GM20431 (cell line): Measurements from ENCODE around the gene CHST11.

Experiments used
- in situ Hi-C: fragments of 300-500 bp; cut with MseI, MboI; formaldehyde crosslinking; loops from one replicate; pipeline ENCODE4 v1.15.0; 2020; ENCODE audit warnings: low sequenced_read_pairs; ENCODE audit not compliant: unreplicated experiment

The CHST11 gene

GRCh38 chr12:104494793-104495158 is 38.0 kb downstream of the CHST11 start:
- in situ Hi-C loops = no loop called here

- in situ Hi-C loops = no loop called here
These were observed 39.0 kb downstream of the CHST11 start for GRCh38 chr12:104495786-104496185.

- in situ Hi-C loops = no loop called here
These were observed 39.6 kb downstream of the CHST11 start for GRCh38 chr12:104496336-104496735.

DNA sequence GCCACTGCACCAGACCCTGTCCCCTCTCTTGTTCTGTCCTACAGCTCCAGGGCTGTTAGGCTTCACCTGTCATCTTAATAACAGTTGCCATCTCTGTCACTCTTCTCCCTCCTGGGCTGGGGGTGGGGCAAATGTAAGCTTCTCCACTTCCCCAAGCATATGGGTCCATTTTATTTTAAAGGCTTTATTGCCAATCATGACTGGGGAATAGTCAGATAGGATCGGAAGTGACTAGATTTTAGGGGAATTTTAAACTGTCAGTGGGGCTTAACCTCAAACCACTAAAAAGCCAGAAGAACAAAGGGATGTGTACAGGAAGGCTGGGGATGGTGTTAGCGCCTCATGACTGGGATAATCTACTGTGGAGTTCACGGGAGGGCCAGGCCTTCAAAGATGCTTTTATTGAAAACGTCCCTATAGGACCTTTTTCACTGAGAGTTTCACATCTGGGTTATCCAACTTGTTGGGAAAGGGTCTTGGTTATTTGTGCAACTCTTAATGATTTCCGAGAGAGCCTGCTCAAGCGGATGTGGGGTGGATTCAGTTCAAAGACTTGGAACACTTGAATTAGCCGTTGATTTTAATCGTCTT is 41.6 kb downstream of the CHST11 start:
- in situ Hi-C loops = no loop called here

DNA sequence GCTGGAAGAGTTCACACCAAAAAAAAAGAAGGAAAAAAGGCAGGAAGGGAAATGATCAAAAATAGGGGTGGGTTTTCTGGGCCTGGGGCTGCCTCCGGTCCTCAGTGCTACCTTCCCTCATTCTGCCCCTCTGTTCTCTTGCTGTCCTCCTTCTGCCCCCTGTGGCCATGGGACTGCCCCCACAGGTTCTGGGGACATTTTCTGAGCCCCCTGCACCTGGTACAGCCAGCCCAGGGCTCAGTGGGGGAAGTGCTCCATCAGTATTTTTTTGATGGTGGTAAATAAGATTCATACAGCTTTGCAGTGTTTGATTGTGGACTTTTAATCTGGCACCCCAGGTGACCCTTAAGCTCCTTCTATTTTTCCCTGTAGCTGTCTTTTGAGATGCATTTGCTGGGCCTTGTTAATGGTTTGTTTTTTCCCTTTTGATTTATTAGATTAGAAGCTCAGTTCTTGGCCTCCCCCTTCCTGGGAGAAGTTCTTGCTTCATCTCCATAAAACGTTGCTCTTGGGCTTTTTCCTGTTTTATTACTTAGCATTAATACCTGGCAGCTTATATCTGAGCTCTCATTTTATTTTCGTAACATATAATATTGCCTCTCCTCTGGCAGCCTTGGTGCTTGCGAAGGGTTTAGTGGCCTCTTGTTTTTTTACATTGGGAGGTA is 43.1 kb downstream of the CHST11 start:
- in situ Hi-C loops = no loop called here

- in situ Hi-C loops = no loop called here
These were observed 44.4 kb downstream of the CHST11 start for GRCh38 chr12:104501115-104501514.

GRCh38 chr12:104501660-104502059 is 44.9 kb downstream of the CHST11 start:
- in situ Hi-C loops = no loop called here

GRCh38 chr12:104502217-104502616 is 45.5 kb downstream of the CHST11 start:
- in situ Hi-C loops = no loop called here

DNA sequence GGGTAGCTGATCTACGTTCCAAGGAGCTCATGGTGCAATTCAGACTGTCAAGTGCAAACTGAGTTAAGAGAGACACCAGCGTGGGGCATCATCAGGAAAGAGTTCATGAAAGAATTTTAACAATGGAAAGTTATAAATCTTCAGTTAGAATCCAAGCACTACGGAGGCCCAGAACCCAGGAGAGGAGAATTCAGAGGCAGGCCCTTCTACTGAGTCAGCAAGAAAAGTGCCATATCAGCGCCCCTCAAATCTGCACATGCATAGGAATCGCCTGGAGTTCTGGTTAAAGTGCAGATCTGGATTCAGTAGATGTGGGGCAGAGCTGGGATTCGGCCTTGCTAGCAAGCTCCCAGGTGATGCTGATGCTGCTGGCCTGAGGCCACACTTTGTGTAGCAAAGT is 45.9 kb downstream of the CHST11 start:
- in situ Hi-C loops = no loop called here

DNA sequence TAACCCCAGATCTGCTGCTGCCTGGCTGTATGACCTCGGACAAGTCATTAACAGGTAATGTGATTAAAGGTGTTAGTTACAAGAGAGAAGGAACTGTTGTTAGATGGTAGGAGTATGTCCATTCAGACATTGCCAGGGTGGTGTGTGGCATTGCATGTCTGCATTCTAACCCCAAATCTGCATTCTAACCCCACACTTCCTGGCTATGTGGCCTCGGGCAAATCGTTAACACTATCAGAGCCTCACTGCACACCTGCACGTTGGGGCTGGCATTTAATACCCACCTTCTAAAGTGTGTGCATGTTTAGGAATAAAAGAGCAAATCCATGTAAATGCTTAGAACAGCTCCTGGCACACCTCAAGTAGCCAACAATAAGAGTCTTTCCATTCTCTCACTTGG is 46.4 kb downstream of the CHST11 start:
- in situ Hi-C loops = no loop called here

GRCh38 chr12:104504146-104504545 is 47.4 kb downstream of the CHST11 start:
- in situ Hi-C loops = no loop called here

DNA sequence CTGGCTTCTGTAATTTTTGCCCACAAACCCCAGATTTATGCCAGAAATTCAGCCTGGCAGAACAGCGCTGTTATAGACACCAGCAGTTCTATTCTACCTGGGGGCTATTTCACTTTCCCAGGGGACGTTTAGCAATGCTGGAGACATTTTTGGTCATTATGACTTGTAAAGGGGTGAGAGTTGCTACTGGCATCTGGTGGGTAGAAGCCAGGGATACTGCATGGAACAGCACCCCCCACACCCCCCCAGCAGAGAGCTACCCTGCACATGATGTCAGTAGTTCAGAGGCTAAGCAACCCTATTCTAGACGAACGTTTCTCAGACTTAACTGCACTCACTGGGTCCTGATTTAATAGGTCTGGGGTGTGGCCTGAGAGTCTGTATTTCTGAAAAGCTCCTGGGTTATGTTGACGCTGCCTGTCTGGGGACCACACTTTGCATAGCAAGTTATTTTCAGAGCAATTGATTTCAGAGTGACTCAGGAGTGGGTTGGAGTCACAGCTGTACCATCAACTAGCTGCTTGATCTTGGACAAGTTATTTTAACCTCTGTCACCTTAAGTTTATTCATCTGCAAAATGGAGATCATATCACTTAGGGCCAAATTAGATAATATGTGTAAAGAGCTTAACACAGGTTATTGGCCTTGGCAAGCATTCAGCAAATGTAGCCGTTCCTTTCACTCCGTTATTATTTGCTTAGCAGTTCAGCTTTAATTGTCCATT is 48.5 kb downstream of the CHST11 start:
- in situ Hi-C loops = no loop called here

DNA sequence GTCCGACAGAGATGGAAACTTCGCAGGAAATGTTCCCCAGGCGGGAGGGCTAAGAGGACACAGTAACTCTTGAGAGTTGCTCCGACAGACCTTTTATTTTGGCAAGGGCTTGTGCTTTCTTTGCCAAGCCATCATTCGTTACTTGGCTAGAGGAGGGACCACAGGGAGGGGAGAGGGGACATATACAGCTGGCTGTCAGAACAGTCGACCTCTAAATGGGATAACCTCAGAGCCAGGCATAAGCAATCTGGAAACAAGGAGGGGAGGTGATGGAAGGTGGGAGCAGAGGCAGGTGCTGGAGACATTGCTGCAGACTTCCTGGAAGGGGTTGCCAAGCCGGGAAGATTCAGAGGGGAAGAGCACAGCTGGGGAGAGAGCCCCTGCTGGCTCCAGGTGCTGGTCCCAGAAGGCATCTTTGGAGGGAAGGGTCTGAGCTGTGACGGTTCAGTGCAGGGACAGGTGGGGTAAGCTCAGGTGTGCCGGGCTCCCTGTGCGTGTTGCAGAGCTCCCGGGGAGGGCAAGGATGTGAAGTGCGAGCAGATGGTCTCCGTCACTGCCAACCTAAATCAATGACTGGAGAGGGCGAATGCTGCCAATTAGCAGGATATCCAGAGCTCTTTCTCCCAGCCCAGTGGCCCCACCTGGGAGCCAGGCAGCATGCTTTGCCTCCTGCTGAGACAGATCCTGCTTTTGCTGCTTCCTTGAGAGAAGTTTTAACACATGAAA is 50.1 kb downstream of the CHST11 start:
- in situ Hi-C loops = no loop called here

- in situ Hi-C loops = no loop called here
These were observed 50.9 kb downstream of the CHST11 start for GRCh38 chr12:104507672-104508071.

DNA sequence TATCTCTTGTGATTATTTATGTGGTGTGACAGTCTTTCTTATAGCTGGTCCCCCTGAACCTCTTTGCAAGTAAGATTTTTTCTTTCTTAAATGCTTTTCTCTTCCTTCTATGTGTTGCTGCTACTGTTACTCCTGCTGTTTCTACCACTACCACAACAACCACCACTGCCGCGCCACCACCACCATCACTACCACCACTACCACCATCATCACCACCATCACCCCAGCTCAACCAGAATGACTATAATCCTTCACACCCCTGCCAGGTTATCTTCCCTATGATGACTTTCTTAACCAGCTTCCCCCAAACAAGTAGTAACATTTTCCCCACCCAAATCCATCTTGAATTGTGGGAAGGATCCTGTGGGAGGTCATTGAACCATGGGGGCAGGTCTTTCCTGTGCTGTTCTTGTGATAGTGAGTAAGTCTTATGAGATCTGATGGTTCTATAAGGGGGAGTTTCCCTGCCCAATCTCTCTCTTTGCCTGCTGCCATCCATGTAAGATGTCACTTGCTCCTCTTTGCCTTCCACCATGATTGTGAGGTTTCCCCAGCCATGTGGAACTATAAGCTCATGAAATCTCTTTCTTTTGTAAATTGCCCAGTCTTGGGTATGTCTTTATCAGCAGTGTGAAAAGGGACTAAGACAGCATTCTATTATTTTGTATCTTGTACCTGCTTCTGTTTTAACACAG is 52.2 kb downstream of the CHST11 start:
- in situ Hi-C loops = no loop called here

DNA sequence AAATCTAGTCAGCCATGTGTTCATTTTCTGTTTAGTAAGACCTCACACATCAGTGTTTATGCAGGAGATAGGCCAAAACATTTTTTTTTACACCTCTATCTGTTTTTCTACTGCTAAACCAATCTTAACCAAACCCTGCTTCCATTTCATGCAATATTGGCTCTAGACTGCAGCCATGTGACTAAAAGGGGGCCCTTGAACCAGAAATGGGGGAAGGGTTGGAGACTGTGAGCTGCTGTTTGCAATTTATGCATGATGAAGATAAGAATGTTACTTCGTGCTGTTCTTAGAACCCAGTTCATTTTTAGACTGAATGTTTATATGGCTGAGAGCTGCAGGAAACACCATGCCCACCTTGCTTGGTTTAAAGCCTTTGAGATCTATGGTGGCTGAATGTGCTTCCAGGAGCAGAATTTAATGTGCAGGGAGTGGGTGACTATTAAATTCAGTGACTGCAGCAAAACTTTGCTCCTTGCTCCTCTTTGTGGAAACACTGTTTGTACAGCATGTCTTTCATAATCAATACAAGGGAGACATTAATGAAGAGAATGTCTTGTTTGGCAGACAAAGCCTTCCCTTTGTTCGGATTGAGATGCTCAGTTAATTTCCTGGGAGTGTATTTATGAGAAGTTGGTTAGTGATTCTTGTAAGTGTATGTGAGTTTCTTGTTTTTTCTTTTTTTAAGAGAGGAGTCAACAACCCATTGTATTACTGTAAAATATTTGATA is 53.6 kb downstream of the CHST11 start:
- in situ Hi-C loops = no loop called here

- in situ Hi-C loops = no loop called here
These were observed 54.2 kb downstream of the CHST11 start for GRCh38 chr12:104510873-104511440.

DNA sequence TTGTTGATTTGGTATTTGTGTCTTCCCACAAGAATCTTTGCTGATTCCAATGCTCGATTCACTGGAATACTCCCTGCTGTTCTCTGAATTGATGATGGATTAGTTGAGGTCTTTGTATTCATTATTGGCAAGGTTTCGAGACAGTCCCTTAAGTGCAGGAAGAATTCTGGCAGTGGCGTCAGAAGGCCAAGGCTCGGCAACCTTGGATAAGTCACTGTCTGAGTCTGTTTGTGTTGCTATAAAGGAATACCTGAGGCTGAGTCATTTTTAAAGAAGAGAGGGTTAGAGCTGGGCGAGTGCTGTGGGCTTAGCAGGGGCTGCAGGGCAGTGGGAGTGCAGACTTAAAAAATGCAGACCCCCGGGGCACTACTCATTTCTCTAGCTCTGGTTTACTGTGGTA is 56.9 kb downstream of the CHST11 start:
- in situ Hi-C loops = no loop called here

- in situ Hi-C loops = no loop called here
These were observed 57.5 kb downstream of the CHST11 start for GRCh38 chr12:104514092-104514810.
